Skeletal muscle satellite cell (primary cell): ENCODE results near the gene C10orf95.

ENCODE experiments used
- H3K27me3 ChIP-seq: 2 replicates; pipeline ENCODE4 v1.7.0; 2013; ENCODE audit warnings: low read length; ENCODE audit not compliant: control insufficient read depth, insufficient read depth
- H3K36me3 ChIP-seq: 2 replicates; pipeline ENCODE4 v1.7.0; 2013; ENCODE audit warnings: mild to moderate bottlenecking, control low read depth, low read length; ENCODE audit not compliant: insufficient read depth
- H3K4me1 ChIP-seq: 2 replicates; pipeline ENCODE4 v1.7.0; 2013; ENCODE audit warnings: low read length; ENCODE audit not compliant: control insufficient read depth, insufficient read depth
- H3K4me2 ChIP-seq: 2 replicates; pipeline ENCODE4 v1.7.0; 2013; ENCODE audit warnings: mild to moderate bottlenecking, low read length
- H3K4me3 ChIP-seq: 2 replicates; pipeline ENCODE4 v1.7.0; 2013; ENCODE audit warnings: low read length
- H3K9ac ChIP-seq: 2 replicates; pipeline ENCODE4 v1.7.0; 2013; ENCODE audit warnings: mild to moderate bottlenecking, low read depth, low read length, moderate library complexity
- H3K9me3 ChIP-seq: replicated peaks from 2 replicates; pipeline ENCODE4 v1.7.0; 2013; ENCODE audit warnings: mild to moderate bottlenecking, control low read depth, low read length
- small RNA-seq: library from RNA; depleted of rRNA; stranded (forward); fragments of <200 nt; gene quantifications from one replicate; pipeline ENCODE3, GENCODE V24; 2012

The C10orf95 gene

GRCh38 chr10:102402512-102402896 lies 48.8 kb downstream of the C10orf95 start:
- Histone ChIP-seq H3K27me3 (peaks cover 3% of the 10 kb centered on the region), H3K4me2 (no peak overlapping the region), H3K36me3 (peaks cover 26% of the 10 kb centered on the region), H3K4me3 (no peak overlapping the region), H3K4me1 (peaks cover 14% of the 10 kb centered on the region), H3K9me3 (no peaks in the 10 kb centered on the region), H3K9ac (no peak overlapping the region)

DNA sequence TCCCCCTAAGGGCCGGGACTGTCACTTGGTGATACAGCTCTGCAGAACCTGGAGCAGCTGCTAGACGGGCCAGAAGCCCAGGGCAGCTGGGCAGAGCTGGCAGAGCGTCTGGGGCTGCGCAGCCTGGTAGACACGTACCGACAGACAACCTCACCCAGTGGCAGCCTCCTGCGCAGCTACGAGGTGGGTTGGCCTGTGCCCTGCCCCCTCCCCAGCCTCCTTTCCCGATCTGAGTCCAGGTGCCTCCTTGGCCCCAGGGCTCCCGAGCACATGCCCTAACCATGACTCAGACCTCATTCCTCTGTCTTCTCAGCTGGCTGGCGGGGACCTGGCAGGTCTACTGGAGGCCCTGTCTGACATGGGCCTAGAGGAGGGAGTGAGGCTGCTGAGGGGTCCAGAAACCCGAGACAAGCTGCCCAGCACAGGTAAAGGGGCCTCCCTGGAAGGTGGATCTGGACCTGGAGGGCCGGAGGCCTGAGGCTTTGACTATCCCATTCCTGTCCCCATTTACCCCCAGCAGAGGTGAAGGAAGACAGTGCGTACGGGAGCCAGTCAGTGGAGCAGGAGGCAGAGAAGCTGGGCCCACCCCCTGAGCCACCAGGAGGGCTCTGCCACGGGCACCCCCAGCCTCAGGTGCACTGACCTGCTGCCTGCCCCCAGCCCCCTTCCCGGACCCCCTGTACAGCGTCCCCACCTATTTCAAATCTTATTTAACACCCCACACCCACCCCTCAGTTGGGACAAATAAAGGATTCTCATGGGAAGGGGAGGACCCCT lies 49.4 kb downstream of the C10orf95 start:
- Histone ChIP-seq H3K9ac (no peak overlapping the region), H3K9me3 (no peaks in the 10 kb centered on the region), H3K4me2 (no peak overlapping the region), H3K27me3 (no peaks in the 10 kb centered on the region), H3K36me3 (peaks cover 26% of the 10 kb centered on the region), H3K4me3 (no peak overlapping the region), H3K4me1 (peaks cover 14% of the 10 kb centered on the region)

DNA sequence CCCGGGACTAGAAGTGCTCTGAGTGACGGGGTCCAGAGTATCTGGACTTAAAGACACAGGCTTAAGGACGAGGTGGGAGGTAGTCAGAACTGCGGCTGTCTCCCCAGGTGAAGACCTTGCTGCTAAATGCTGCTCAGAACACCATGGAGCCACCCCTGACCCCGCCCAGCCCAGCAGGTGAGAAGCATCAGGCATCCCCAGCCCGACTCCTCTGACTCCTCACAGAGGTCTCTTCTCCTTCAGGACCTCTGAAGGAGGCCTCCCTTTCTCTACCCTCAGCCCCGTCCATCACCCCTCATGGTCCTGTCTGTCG lies 50.0 kb downstream of the C10orf95 start:
- Histone ChIP-seq H3K4me1 (peaks cover 19% of the 10 kb centered on the region), H3K4me2 (no peak overlapping the region), H3K9me3 (no peaks in the 10 kb centered on the region), H3K36me3 (peaks cover 26% of the 10 kb centered on the region), H3K4me3 (no peak overlapping the region), H3K27me3 (no peaks in the 10 kb centered on the region), H3K9ac (no peak overlapping the region)

GRCh38 chr10:102400598-102401341 lies 50.6 kb downstream of the C10orf95 start:
- Histone ChIP-seq H3K27me3 (no peaks in the 10 kb centered on the region), H3K4me1 (peaks cover 22% of the 10 kb centered on the region), H3K9ac (no peak overlapping the region), H3K4me2 (no peak overlapping the region), H3K36me3 (peaks cover 26% of the 10 kb centered on the region), H3K4me3 (no peak overlapping the region), H3K9me3 (no peaks in the 10 kb centered on the region)

DNA sequence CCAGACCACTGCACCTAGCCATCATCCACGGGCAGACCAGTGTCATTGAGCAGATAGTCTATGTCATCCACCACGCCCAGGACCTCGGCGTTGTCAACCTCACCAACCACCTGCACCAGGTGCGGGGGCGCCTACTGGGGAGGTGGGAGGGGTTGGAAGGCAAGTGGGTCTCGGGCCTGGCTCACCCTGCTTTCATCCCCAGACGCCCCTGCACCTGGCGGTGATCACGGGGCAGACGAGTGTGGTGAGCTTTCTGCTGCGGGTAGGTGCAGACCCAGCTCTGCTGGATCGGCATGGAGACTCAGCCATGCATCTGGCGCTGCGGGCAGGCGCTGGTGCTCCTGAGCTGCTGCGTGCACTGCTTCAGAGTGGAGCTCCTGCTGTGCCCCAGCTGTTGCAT lies 51.3 kb downstream of the C10orf95 start:
- H3K4me1 ChIP-seq: peaks cover 22% of the 10 kb centered on the region
- H3K36me3 ChIP-seq: peaks cover 26% of the 10 kb centered on the region
- H3K27me3 ChIP-seq: no peaks in the 10 kb centered on the region
- no peaks in the 10 kb centered on the region for H3K9me3 ChIP-seq
- no peak overlapping the region for H3K4me3 ChIP-seq
- H3K9ac ChIP-seq: peak overlapping the region; percentile 54
- H3K4me2 ChIP-seq: peak overlapping the region; percentile 93

Small RNA genes lying within 50 kb of the gene (small RNA-seq; reads per million reads assigned to genes)
- gene MIR146B: 910 reads per million, percentile 99 among the genes with 10 or more reads in this experiment
